Mesothelial cell of epicardium (in vitro differentiated cells): ENCODE results near the gene MORC2. TPM values are rescaled to one million over a fixed set of nuclear protein-coding genes. Genes with fewer than 3 reads are reported as not detected.

Experiments
- DNase-seq, 2 experiments: peaks; one replicate each; pipeline ENCODE4 v3.0.0; 2021; ENCODE audit warnings: low spot score in 2 of 2; ENCODE audit not compliant: unreplicated experiment in 2 of 2
- H3K27ac Mint-ChIP-seq: 2 replicates; pipeline ENCODE4 v1.8.0; 2021; ENCODE audit warnings: mixed read lengths
- H3K27me3 Mint-ChIP-seq: 2 replicates; pipeline ENCODE4 v1.8.0; 2021; ENCODE audit warnings: low read depth, mixed read lengths
- H3K36me3 Mint-ChIP-seq: 2 replicates; pipeline ENCODE4 v1.8.0; 2021; ENCODE audit warnings: mixed read lengths
- H3K4me1 Mint-ChIP-seq: 2 replicates; pipeline ENCODE4 v1.8.0; 2021; ENCODE audit warnings: mixed read lengths
- H3K4me3 Mint-ChIP-seq: 2 replicates; pipeline ENCODE4 v1.8.0; 2021; ENCODE audit warnings: mild to moderate bottlenecking, moderate library complexity, mixed read lengths
- H3K9me3 Mint-ChIP-seq: 2 replicates; pipeline ENCODE4 v1.8.0; 2021; ENCODE audit warnings: mixed read lengths
- CTCF ChIP-seq: fragments of 200-600 bp; sonication (generic); IDR thresholded peaks from one replicate; pipeline ENCODE4 v1.5.0; 2021; ENCODE audit warnings: antibody characterized with exemption; ENCODE audit not compliant: unreplicated experiment
- total RNA-seq: library from RNA; stranded (reverse); gene quantifications from 3 replicates; pipeline ENCODE4 v1.2.1, GENCODE V29; 2021

The MORC2 gene
- total RNA-seq, 1 donor from 2014 or later, result 45.1 TPM

GRCh38 chr22:30882974-30883533, 85.5 kb downstream of the MORC2 start:
- no peaks in the 10 kb centered on the region for H3K36me3 Mint-ChIP-seq
- peak overlapping the region; percentile 50 for H3K4me3 Mint-ChIP-seq
- H3K4me1 Mint-ChIP-seq, result peaks cover 41% of the 10 kb centered on the region
- no peaks in the 10 kb centered on the region for H3K27me3 Mint-ChIP-seq
- no peaks in the 10 kb centered on the region for H3K9me3 Mint-ChIP-seq
- no peak for TF ChIP-seq CTCF
- no peak for DNase-seq
- no peak overlapping the region for H3K27ac Mint-ChIP-seq

- peak overlapping the region; percentile 58 for H3K4me3 Mint-ChIP-seq
- H3K27ac Mint-ChIP-seq, result peak overlapping the region; percentile 47
- H3K4me1 Mint-ChIP-seq, result peaks cover 47% of the 10 kb centered on the region
- TF ChIP-seq CTCF, result no peak
- no peaks in the 10 kb centered on the region for H3K9me3 Mint-ChIP-seq
- no peaks in the 10 kb centered on the region for H3K27me3 Mint-ChIP-seq
- no peak for DNase-seq
- no peaks in the 10 kb centered on the region for H3K36me3 Mint-ChIP-seq
These were observed 86.3 kb downstream of the MORC2 start for GRCh38 chr22:30882184-30882717.

- Mint-ChIP-seq H3K27me3 (no peaks in the 10 kb centered on the region), H3K9me3 (no peaks in the 10 kb centered on the region), H3K36me3 (no peaks in the 10 kb centered on the region), H3K4me3 (peak overlapping the region; percentile 58), H3K4me1 (peaks cover 51% of the 10 kb centered on the region), H3K27ac (peak overlapping the region; percentile 81)
- DNase-seq, result peak in 1 of 2 experiments; percentile 59
- no peak for TF ChIP-seq CTCF
These were observed 87.0 kb downstream of the MORC2 start for GRCh38 chr22:30881361-30882183.

GRCh38 chr22:30880847-30881246, 87.7 kb downstream of the MORC2 start:
- Mint-ChIP-seq H3K4me3 (no peak overlapping the region), H3K4me1 (peaks cover 51% of the 10 kb centered on the region), H3K9me3 (no peaks in the 10 kb centered on the region), H3K27ac (no peak overlapping the region), H3K27me3 (no peaks in the 10 kb centered on the region), H3K36me3 (no peaks in the 10 kb centered on the region)
- no peak for DNase-seq
- no peak for TF ChIP-seq CTCF

- Mint-ChIP-seq H3K27me3 (no peaks in the 10 kb centered on the region), H3K36me3 (no peaks in the 10 kb centered on the region), H3K4me1 (peaks cover 51% of the 10 kb centered on the region), H3K27ac (no peak overlapping the region), H3K4me3 (no peak overlapping the region), H3K9me3 (no peaks in the 10 kb centered on the region)
- DNase-seq, result no peak
- no peak for TF ChIP-seq CTCF
These were observed 88.4 kb downstream of the MORC2 start for GRCh38 chr22:30880181-30880601.
